SK-N-MC (cell line): ENCODE results near the gene DPH5.

Experiments
- EZH2 ChIP-seq: fragments of 200-600 bp; sonication (generic); IDR thresholded peaks from one replicate; pipeline ENCODE4 v1.6.1; 2017; ENCODE audit warnings: antibody characterized with exemption
- FOXP2 ChIP-seq: optimal IDR thresholded peaks from 2 replicates; pipeline ENCODE3; 2011; ENCODE audit warnings: mild to moderate bottlenecking, moderate library complexity; ENCODE audit not compliant: insufficient read depth; ENCODE audit errors: extremely low read length, control extremely low read depth
- POLR2AphosphoS5 ChIP-seq: IDR thresholded peaks from 2 replicates; pipeline ENCODE4 v1.6.1; 2012; ENCODE audit warnings: mild to moderate bottlenecking, low read depth, low read length, borderline replicate concordance

GRCh38 chr1:101006553-101006952, 19.0 kb downstream of the DPH5 start:
- no peak for TF ChIP-seq POLR2AphosphoS5
- TF ChIP-seq EZH2: no peak
- TF ChIP-seq FOXP2: no peak
